Mesendoderm (in vitro differentiated cells): ENCODE results near the gene SREBF1.

Experiments
- DNase-seq: peaks from one replicate; pipeline ENCODE4 v3.0.0; 2013
- H2AK5ac ChIP-seq: 2 replicates; pipeline ENCODE4 v1.6.1; 2013; ENCODE audit warnings: low read length, inconsistent platforms
- H2BK120ac ChIP-seq: 2 replicates; pipeline ENCODE4 v1.6.1; 2013; ENCODE audit warnings: low read depth, mild to moderate bottlenecking, low read length, moderate library complexity, mixed read lengths
- H2BK15ac ChIP-seq: replicated peaks from 2 replicates; pipeline ENCODE4 v1.6.1; 2013; ENCODE audit warnings: low read depth, mild to moderate bottlenecking, moderate library complexity
- H2BK5ac ChIP-seq: 2 replicates; pipeline ENCODE4 v1.6.1; 2013; ENCODE audit warnings: low read length, inconsistent platforms
- H3K18ac ChIP-seq: 2 replicates; pipeline ENCODE4 v1.6.1; 2013; ENCODE audit warnings: mild to moderate bottlenecking, low read length, mixed read lengths
- H3K23ac ChIP-seq: one replicate; pipeline ENCODE4 v1.6.1; 2013; ENCODE audit warnings: low read length
- H3K27ac ChIP-seq: 2 replicates; pipeline ENCODE4 v1.5.1; 2013; ENCODE audit warnings: low read depth, mild to moderate bottlenecking, inconsistent platforms, low read length, moderate library complexity
- H3K27me3 ChIP-seq: 2 replicates; pipeline ENCODE4 v1.6.1; 2013; ENCODE audit warnings: low read length, control low read depth, mild to moderate bottlenecking, inconsistent platforms; ENCODE audit not compliant: insufficient read depth, poor library complexity
- H3K36me3 ChIP-seq: 2 replicates; pipeline ENCODE4 v1.6.1; 2013; ENCODE audit warnings: low read length, inconsistent platforms; ENCODE audit not compliant: control insufficient read depth, insufficient read depth
- H3K4ac ChIP-seq: one replicate; pipeline ENCODE4 v1.6.1; 2013; ENCODE audit warnings: low read depth, mild to moderate bottlenecking, low read length, moderate library complexity
- H3K4me1 ChIP-seq: 2 replicates; pipeline ENCODE4 v1.6.1; 2013; ENCODE audit warnings: low read depth, low read length, inconsistent platforms; ENCODE audit not compliant: control insufficient read depth
- H3K4me2 ChIP-seq: 2 replicates; pipeline ENCODE4 v1.6.1; 2013; ENCODE audit warnings: low read length
- H3K4me3 ChIP-seq: 2 replicates; pipeline ENCODE4 v1.5.1; 2013; ENCODE audit warnings: mild to moderate bottlenecking, low read length
- H3K56ac ChIP-seq: one replicate; pipeline ENCODE4 v1.6.1; 2013; ENCODE audit warnings: low read length
- H3K79me1 ChIP-seq: 2 replicates; pipeline ENCODE4 v1.6.1; 2013; ENCODE audit warnings: low read length, inconsistent platforms
- H3K79me2 ChIP-seq: 2 replicates; pipeline ENCODE4 v1.6.1; 2013; ENCODE audit warnings: mild to moderate bottlenecking, low read length; ENCODE audit not compliant: control insufficient read depth, insufficient read depth
- H3K9ac ChIP-seq: 2 replicates; pipeline ENCODE4 v1.6.1; 2013; ENCODE audit warnings: low read length, inconsistent platforms
- H4K5ac ChIP-seq: one replicate; pipeline ENCODE4 v1.6.1; 2013; ENCODE audit warnings: low read length
- H4K8ac ChIP-seq: one replicate; pipeline ENCODE4 v1.6.1; 2013; ENCODE audit warnings: low read depth, mild to moderate bottlenecking, control low read depth, low read length, moderate library complexity
- WGBS: extraction: QIAGEN DNeasy Blood & Tissue Kit; methylation state at CpG from one replicate; pipeline ENCODE4 v1.1.7; 2013; ENCODE audit warnings: low lambda C conversion rate, missing lambda C conversion rate; ENCODE audit not compliant: insufficient coverage; ENCODE audit errors: extremely low coverage; 5-methylcytosine and 5-hydroxymethylcytosine counted together

SREBF1 gene

GRCh38 chr17:17806035-17806434 is 30.8 kb downstream of the SREBF1 start:
- Histone ChIP-seq H2AK5ac (no peak overlapping the region), H3K79me1 (no peaks in the 10 kb centered on the region), H3K4ac (no peak overlapping the region), H3K56ac (no peak overlapping the region), H4K8ac (no peak overlapping the region), H2BK120ac (no peak overlapping the region), H3K23ac (no peak overlapping the region), H3K4me3 (no peak overlapping the region), H3K27ac (no peak overlapping the region), H3K4me1 (peaks cover 2% of the 10 kb centered on the region), H3K9ac (no peak overlapping the region), H3K27me3 (no peaks in the 10 kb centered on the region), H2BK15ac (no peak overlapping the region), H3K36me3 (no peaks in the 10 kb centered on the region), H3K79me2 (no peaks in the 10 kb centered on the region), H4K5ac (no peak overlapping the region), H2BK5ac (no peak overlapping the region), H3K4me2 (no peak overlapping the region), H3K18ac (no peak overlapping the region)
- no CpG with 5 or more reads among the region's 4 CpGs for WGBS
- DNase-seq = no peak

GRCh38 chr17:17805575-17805974 is 31.2 kb downstream of the SREBF1 start:
- no peak overlapping the region for H3K23ac ChIP-seq
- H2BK15ac ChIP-seq = no peak overlapping the region
- no peak overlapping the region for H2BK5ac ChIP-seq
- H3K56ac ChIP-seq = no peak overlapping the region
- no peak overlapping the region for H2AK5ac ChIP-seq
- no peaks in the 10 kb centered on the region for H3K4me1 ChIP-seq
- no peaks in the 10 kb centered on the region for H3K79me1 ChIP-seq
- no peak overlapping the region for H3K18ac ChIP-seq
- H3K36me3 ChIP-seq = no peaks in the 10 kb centered on the region
- no CpG with 5 or more reads among the region's 9 CpGs for WGBS
- H4K8ac ChIP-seq = no peak overlapping the region
- H3K4me3 ChIP-seq = no peak overlapping the region
- H3K4me2 ChIP-seq = no peak overlapping the region
- no peak overlapping the region for H3K9ac ChIP-seq
- no peaks in the 10 kb centered on the region for H3K79me2 ChIP-seq
- H4K5ac ChIP-seq = no peak overlapping the region
- H3K27ac ChIP-seq = no peak overlapping the region
- H2BK120ac ChIP-seq = no peak overlapping the region
- DNase-seq = no peak
- H3K4ac ChIP-seq = no peak overlapping the region
- no peaks in the 10 kb centered on the region for H3K27me3 ChIP-seq

DNA sequence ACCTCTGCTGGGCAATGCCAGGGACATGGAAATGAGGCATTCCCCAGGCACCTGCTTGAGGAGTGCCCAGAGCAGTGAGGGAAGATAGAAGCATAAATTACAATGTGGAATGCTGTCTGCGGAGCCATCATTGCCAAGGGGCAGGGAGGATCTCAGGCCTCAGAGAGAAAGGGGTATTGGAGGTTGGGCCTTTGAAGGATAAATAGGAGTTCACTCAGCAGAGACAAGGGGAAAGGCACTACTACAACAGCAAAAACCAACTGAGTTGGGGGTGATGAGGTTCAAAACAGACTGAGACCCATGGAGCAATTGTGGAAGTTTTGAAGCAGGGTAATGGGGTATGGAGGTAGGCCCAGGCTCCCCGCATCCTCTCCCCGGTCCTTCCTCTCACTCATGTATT is 32.8 kb downstream of the SREBF1 start:
- Histone ChIP-seq H4K8ac (no peak overlapping the region), H3K56ac (no peak overlapping the region), H3K79me2 (no peaks in the 10 kb centered on the region), H3K9ac (no peak overlapping the region), H2BK5ac (no peak overlapping the region), H3K23ac (no peak overlapping the region), H2AK5ac (no peak overlapping the region), H3K79me1 (no peaks in the 10 kb centered on the region), H4K5ac (no peak overlapping the region), H3K4me3 (no peak overlapping the region), H3K27ac (no peak overlapping the region), H3K4me1 (no peaks in the 10 kb centered on the region), H3K4me2 (no peak overlapping the region), H3K27me3 (no peaks in the 10 kb centered on the region), H2BK15ac (no peak overlapping the region), H3K4ac (no peak overlapping the region), H3K18ac (no peak overlapping the region), H3K36me3 (no peaks in the 10 kb centered on the region), H2BK120ac (no peak overlapping the region)
- no CpG with 5 or more reads among the region's 3 CpGs for WGBS
- no peak for DNase-seq

DNA sequence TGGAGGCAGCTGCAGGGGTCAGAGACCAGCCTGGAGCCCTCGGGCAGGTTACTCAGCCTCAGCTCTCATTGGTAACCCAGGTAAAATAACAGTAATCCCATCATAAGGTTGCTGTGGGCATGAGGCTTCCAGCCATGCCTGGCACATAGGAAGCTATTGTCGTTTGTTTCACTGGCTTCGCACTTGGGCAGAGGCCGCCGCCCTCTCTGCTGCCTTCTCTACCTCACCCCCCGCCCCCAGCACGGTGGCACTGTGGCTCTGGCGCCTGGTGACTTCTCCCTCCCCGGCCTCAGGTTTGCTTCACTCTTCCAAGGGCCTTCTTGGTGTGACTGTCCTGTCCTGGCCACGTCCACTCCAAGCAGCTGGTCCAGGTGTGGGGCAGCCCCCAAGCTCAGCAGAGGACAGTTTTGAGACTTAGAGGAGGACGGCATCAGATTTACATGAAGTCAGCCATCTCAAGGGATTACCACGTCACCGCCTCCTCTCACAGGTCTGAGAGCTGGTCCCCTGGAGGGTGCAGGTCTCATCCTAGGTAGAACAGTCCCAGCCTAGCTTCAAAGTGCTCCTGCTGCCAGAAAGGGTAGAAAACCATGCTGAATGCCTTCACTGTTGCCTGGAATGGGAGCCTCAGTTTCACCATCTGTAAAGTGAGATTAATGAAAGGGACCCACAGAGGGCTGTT is 34.8 kb downstream of the SREBF1 start:
- no peak overlapping the region for H3K27ac ChIP-seq
- H3K79me2 ChIP-seq = no peaks in the 10 kb centered on the region
- no peak overlapping the region for H4K5ac ChIP-seq
- H2BK5ac ChIP-seq = no peak overlapping the region
- no peak overlapping the region for H3K4me2 ChIP-seq
- no peak overlapping the region for H2BK120ac ChIP-seq
- H3K18ac ChIP-seq = no peak overlapping the region
- H3K79me1 ChIP-seq = no peaks in the 10 kb centered on the region
- H3K56ac ChIP-seq = no peak overlapping the region
- H2BK15ac ChIP-seq = no peak overlapping the region
- no peak overlapping the region for H2AK5ac ChIP-seq
- no peaks in the 10 kb centered on the region for H3K36me3 ChIP-seq
- DNase-seq = no peak
- H3K23ac ChIP-seq = no peak overlapping the region
- no peak overlapping the region for H3K9ac ChIP-seq
- H3K27me3 ChIP-seq = no peaks in the 10 kb centered on the region
- H3K4ac ChIP-seq = no peak overlapping the region
- no peak overlapping the region for H3K4me3 ChIP-seq
- WGBS = no CpG with 5 or more reads among the region's 13 CpGs
- no peaks in the 10 kb centered on the region for H3K4me1 ChIP-seq
- H4K8ac ChIP-seq = no peak overlapping the region

DNA sequence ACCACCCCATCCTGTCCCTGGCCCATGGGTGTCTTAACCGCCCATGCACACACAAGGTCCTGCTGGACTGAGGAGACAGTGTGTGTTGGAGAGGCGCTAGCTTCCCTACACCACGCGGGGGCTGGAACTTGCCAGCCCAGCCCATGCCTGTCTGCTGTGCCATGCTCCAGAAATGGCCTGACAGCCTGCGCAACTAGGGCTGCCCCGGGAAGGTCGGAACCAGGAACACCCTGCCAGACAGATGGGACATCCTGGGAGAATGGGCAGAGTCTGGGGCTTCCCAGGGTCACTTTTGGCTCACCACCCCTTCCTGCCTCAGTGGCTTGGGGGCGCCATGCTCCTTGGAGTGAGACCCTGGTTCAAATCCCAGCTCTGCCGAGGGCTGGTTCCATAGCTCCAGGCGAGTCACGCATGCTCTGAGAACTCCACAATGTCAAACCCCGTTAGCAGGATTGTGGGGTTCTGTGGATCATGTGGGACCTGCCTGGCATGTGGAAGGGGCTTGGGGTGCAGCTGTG is 36.2 kb downstream of the SREBF1 start:
- no peak overlapping the region for H3K4me3 ChIP-seq
- no peak overlapping the region for H4K5ac ChIP-seq
- H3K36me3 ChIP-seq = no peaks in the 10 kb centered on the region
- WGBS = no CpG with 5 or more reads among the region's 12 CpGs
- H3K4me1 ChIP-seq = no peaks in the 10 kb centered on the region
- no peak overlapping the region for H4K8ac ChIP-seq
- H3K4ac ChIP-seq = no peak overlapping the region
- H3K27ac ChIP-seq = no peak overlapping the region
- H3K79me1 ChIP-seq = no peaks in the 10 kb centered on the region
- H2BK15ac ChIP-seq = no peak overlapping the region
- H3K27me3 ChIP-seq = no peaks in the 10 kb centered on the region
- H3K4me2 ChIP-seq = no peak overlapping the region
- no peak overlapping the region for H2BK120ac ChIP-seq
- no peak overlapping the region for H2AK5ac ChIP-seq
- no peak for DNase-seq
- H3K23ac ChIP-seq = no peak overlapping the region
- no peak overlapping the region for H3K18ac ChIP-seq
- H3K79me2 ChIP-seq = no peaks in the 10 kb centered on the region
- no peak overlapping the region for H3K9ac ChIP-seq
- H3K56ac ChIP-seq = no peak overlapping the region
- no peak overlapping the region for H2BK5ac ChIP-seq
